ENCODE results near the gene SCYL1. TPM values are rescaled to one million over a fixed set of nuclear protein-coding genes. Genes with fewer than 3 reads are reported as not detected.

SCYL1 gene
- 41.8 and 55.9 TPM in 2 replicates for total RNA-seq

- peak in 1 of 2 donors; percentile 85 for DNase-seq (ENCODE audit: low read depth in 2 of 2)
Measured at GRCh38 chr11:65524741-65525545, at the start of gene SCYL1. SCYL1 (plus strand) TSS chr11:65525083; CDS start chr11:65525154, 71 bp downstream.

DNA sequence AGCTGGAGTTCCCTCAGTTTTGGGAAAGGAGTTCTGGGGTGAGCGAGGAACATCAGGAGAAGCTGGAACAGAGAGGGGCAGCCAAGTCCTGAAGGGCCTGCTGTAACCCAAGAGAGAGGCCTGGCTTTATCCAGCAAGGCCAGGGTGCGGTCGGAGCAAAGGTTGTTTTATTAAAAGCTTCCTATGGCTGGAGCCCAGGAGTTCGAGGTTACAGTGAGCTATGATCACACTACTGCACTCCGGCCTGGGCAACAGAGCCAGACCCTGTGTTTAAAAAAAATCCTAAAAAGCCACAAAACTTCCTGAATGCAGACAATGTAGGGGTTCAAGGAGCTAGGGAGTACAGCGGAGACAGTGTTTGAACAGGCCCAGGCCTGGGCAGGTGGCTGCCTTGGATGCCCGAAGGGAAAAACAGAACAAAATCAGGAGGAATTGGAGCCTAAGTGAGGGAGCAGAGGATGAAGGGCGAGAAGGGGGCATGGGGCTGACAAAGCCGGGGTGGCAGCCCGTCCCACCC is 48.2 kb upstream of the SCYL1 start:
- DNase-seq (ENCODE audit: low read depth in 2 of 2) = no peak

DNA sequence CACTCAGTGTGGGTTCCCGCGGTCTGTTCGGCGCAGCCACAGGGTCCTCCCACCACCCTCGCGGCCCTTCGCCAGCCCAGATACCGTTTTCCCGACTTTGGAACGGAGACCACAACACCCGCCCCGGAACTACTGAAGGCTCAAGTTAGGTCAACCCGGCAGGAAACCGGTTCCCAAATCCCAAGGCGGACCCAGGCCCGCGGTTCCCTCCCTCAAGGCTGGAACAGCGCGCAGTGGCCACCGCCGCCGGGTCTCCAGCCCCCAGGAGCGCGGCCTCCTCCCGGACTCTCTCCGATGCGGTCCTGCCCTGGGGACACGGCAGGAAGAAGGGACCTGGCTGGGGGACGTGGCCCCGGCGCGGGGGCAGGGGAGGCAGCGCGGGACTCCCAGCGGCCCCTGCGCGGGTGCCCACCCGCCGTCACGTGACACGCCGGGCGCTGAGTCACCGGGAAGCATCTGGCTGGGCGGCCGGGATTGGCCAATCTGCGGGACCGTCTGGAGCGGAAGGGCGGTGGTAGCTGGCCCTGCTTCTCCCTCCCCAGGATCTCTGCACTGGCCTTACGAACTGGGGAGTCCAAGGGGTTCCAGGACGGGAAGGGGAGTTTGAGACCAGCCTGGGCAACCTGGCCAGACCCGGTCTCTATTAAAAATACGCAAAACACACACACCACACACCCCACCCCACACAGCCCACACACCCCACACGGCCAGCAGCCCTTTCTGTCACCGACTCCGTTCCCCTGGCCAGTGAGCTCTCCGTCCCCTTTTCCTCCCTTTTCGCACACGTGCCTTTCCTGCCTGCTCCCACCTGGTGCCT is 47.5 kb upstream of the SCYL1 start:
- DNase-seq (ENCODE audit: low read depth in 2 of 2) = peak; percentile 84 to 97

DNA sequence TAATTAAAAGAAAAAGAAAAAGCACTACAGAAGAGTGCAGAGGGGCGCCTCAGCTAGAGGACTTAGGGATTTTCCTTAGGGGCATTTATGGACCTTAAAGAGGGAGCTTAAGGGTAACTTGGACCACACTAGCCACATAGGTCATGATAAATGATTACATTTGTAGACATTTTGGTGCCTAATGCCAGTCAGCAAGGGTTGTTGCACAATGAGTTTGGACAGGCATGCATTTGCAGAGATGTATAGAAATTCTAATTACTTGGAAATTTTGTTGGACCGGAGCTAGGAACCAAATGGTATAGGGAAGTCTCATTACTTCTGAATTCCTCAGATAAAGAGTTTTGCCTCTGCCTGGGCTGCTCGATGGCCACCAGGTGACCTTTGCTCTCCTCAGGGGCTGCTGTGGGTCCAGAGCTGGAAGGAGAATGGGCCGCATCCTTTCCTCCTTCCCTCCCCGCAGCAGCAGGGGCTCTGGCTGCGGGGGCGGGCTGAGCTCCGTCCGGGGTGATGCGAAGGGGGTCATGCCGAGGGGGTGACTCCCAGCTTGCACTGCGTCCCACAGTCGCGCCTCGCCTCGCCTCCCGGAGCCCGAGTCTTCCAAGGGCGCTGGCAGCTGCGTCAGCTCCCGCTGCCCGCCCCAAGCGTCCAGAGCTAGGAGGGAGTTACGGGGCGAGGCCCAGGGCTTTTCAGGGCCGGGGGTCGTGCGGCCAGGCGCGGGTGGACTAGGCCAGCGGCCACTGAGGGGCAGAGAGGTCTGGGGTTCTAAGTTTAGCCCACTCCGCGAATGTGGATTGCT is 46.3 kb upstream of the SCYL1 start:
- DNase-seq (ENCODE audit: low read depth in 2 of 2) = no peak

DNA sequence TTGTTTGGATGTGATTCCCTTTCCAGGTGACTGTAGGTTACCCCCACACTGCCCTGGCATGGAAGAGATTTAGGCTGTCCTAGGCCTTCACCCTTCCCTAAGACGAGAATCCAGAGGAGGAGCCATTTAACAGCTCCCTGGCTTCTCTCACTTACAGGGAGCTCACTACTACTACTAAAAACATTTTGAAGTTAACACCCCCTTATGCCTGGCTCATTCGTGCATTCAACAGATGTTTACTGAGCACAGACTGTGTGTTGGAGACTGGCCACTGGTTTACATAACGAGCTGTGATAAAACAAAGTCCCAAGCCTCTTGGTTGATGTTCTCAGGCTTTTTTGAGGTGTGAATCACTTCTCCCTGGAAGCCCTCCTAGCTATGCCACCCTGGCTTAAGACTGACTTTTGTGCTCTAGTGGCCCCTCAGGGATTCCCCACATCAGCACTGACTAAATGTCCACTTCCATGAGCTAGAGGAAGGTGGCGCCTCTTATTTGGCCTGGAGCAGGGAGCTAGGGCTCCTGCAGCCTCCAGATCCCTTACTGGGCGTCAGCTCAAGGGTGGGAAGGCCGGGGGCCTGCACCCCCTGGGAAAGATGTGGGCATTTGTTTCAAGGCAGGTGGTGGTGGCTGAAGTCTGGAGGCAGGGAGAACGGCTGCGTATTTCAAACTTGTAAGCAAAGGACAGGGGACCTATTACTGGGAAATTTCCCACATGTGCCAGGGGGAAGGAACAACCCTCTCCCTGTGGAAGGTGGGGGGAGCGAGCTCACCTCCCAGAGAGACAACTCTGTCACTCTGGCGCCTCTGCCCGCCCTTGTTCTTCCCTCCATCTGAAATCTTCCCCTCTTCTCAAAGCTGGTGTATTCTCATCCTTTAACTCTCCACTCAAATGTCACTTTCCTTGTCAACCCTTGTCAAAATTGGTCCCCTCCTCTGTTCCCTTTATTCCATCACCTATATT is 45.4 kb upstream of the SCYL1 start:
- peak in 1 of 2 donors; percentile 74 for DNase-seq (ENCODE audit: low read depth in 2 of 2)

GRCh38 chr11:65482306-65482850 is 42.5 kb upstream of the SCYL1 start:
- DNase-seq (ENCODE audit: low read depth in 2 of 2) = no peak

GRCh38 chr11:65485920-65486219 is 39.0 kb upstream of the SCYL1 start:
- DNase-seq (ENCODE audit: low read depth in 2 of 2) = no peak

GRCh38 chr11:65486570-65487466 is 38.1 kb upstream of the SCYL1 start:
- DNase-seq (ENCODE audit: low read depth in 2 of 2) = no peak

DNA sequence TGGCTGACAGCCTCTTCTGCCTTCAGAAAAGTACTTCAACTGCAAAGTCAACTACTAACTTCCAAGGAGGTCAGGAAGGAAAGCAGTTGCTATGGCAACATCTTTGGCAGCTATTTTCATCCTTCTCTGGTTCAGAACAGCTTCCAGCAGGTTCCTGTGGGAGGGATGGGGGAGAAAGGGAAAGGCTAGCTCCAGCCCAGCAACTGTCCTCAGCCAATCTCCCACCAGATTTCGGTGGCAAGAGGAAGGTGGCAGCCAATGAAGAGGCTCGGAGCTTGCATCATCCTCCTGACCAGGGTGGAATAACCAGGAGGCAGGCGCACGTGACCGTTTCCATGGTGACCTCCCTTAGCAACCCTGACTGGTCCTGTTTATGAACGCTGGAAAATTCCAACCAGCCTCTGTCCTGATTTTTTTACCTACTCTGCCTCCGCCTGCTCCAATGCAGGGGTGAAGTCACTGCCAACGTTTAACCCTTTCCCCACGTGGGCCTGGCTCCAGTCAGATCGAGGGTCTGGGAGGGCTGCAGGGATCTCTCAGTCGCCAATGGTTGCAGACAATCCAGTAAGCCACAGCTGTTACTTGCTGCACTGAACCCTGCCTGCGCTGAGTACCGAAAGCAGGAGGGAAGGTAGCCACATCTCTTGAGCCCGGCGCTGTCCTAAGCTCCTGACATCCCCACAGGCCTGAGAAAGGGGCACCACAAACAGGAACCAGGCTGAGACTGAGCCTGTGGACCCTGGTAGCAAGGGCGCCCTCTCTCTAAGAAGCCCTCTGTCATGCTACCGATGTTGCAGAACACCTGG is 37.2 kb upstream of the SCYL1 start:
- DNase-seq (ENCODE audit: low read depth in 2 of 2) = peak; percentile 100

DNA sequence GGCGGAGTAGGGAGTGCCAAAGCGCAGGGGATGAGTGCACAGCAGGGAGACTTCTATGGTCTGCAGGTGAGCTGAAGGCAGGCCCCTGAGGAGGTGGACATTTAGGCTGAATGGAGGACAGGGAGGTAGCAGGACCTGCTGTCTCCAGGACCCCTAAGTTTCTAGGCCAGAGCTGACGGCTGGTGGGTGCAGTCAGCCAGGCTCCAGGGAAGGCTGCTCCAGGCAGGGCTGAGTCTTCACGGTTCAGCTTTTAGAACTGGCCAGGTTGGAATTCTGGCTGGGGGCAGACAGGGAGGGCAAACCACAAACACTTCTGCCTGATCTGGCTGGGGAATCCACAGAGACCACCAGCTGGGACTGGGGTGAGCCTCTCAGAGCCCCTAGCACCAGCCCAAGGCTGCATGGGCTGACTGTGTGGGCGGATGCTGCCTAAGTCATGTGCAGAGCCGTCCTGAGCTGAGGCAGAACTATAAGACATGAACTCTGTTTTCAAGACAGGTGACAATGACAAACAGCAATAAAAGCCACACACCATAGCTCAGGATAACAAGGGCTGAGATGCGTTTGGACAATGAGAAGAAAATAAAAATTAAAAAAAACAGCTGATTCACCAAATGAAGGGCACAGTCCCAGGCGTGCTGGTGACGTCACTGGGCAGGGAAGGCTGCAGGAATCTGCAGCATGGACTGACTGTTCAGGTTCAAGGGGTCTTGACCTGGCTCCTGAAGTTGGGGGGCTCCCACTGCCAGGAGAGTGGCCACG is 36.4 kb upstream of the SCYL1 start:
- peak in 1 of 2 donors; percentile 57 for DNase-seq (ENCODE audit: low read depth in 2 of 2)

GRCh38 chr11:65489035-65489705 is 35.7 kb upstream of the SCYL1 start:
- peak in 1 of 2 donors; percentile 50 for DNase-seq (ENCODE audit: low read depth in 2 of 2)

- DNase-seq (ENCODE audit: low read depth in 2 of 2) = peak in 1 of 2 donors; percentile 53
Measured at GRCh38 chr11:65489706-65490320, 35.1 kb upstream of the SCYL1 start.

- peak in 1 of 2 donors; percentile 55 for DNase-seq (ENCODE audit: low read depth in 2 of 2)
Measured at GRCh38 chr11:65491163-65491465, 33.8 kb upstream of the SCYL1 start.

- peak in 1 of 2 donors; percentile 89 for DNase-seq (ENCODE audit: low read depth in 2 of 2)
Measured at GRCh38 chr11:65491614-65492386, 33.1 kb upstream of the SCYL1 start.

DNA sequence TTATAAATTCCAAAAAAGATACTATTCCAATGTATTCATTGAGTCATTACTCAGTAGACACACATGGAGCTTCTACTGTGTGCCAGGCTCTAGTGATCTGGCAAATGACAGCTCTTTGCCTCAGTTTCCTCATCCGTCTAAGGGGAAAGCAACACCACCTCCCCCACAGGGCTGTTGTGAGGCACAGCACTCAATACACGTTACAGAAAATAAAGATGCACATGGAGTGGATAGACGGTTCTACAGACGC is 32.6 kb upstream of the SCYL1 start:
- DNase-seq (ENCODE audit: low read depth in 2 of 2) = no peak

Data from dermis microvascular lymphatic vessel endothelial cell (primary cell).